K562 (cell line): Measurements from ENCODE around the gene ITIH6. TPM values are rescaled to one million over a fixed set of nuclear protein-coding genes. Genes with fewer than 3 reads are reported as not detected.

Experiments
- ATAC-seq: fragments of 200-7000 bp; cut with Tn5 transposase; 3 replicates; pipeline ENCODE4 v1.9.1; 2020; ENCODE audit warnings: moderate library complexity
- BruUV-seq: library from RNA; stranded (reverse); fragments of 400-500 nt; replicated peaks from 2 replicates; lab custom pipeline; 2021; lab: Mats Ljungman, UMichigan
- CTCF ChIA-PET: fragments of 300-600 bp; formaldehyde crosslinking; extraction: SDS; loops from one replicate; lab custom pipeline; 2021; ENCODE audit warnings: low intra/inter-chr PET ratio; lab: Yijun Ruan, JAX
- POLR2A ChIA-PET: fragments of 300-600, 350-650 bp; sonication (Branson Sonifier 250); formaldehyde crosslinking; extraction: SDS; loops from one replicate; lab custom pipeline; 2021; ENCODE audit warnings: antibody characterized with exemption, inconsistent platforms; lab: Yijun Ruan, JAX
- DNase-seq, 4 experiments: peaks; one replicate each; pipeline versions ENCODE4 v3.0.0 to v3.0.0-alpha.2; 2011 to 2018; ENCODE audit warnings: low spot score in 3 of 4, mixed read lengths in 3 of 4; ENCODE audit errors: extremely low read depth in 1 of 4
- FAIRE-seq: peaks from 2 replicates; lab custom pipeline; 2011; peaks lifted over from hg19 to GRCh38; lab: Jason Lieb, UNC
- H2AFZ ChIP-seq: 2 replicates; pipeline ENCODE4 v1.6.0; 2011; ENCODE audit warnings: low read depth, low read length, control low read depth, inconsistent platforms
- H3K27ac ChIP-seq: fragments of 200-600 bp; 3 replicates; pipeline ENCODE4 v1.8.0; 2011; ENCODE audit warnings: low read depth, mild to moderate bottlenecking, control low read depth, inconsistent platforms, low read length, moderate library complexity, mixed read lengths; ENCODE audit errors: extremely low read depth
- H3K27me3 ChIP-seq, 2 experiments: fragments of 300-600 bp in 1 of 2; 2 replicates in 1 of 2; 3 replicates in 1 of 2; pipeline versions ENCODE4 v1.6.0 to v1.8.0; 2011; ENCODE audit warnings: inconsistent platforms in 2 of 2, low read length in 2 of 2, mild to moderate bottlenecking in 1 of 2, mixed read lengths in 1 of 2, moderate library complexity in 1 of 2; ENCODE audit not compliant: control insufficient read depth in 2 of 2, insufficient read depth in 2 of 2
- H3K36me3 ChIP-seq: fragments of 300-600 bp; 3 replicates; pipeline ENCODE4 v1.8.0; 2011; ENCODE audit warnings: mild to moderate bottlenecking, low read length, inconsistent platforms; ENCODE audit not compliant: control insufficient read depth, insufficient read depth
- H3K4me1 ChIP-seq, 2 experiments: fragments of 200-600 bp in 1 of 2; replicated peaks in 1 of 2; 2 replicates in 1 of 2; 3 replicates in 1 of 2; pipeline versions ENCODE4 v1.5.1 to v1.8.0; 2011; ENCODE audit warnings: inconsistent platforms in 2 of 2, low read length in 2 of 2, mild to moderate bottlenecking in 1 of 2, mixed read lengths in 1 of 2, moderate library complexity in 1 of 2; ENCODE audit not compliant: control insufficient read depth in 2 of 2, insufficient read depth in 2 of 2
- H3K4me2 ChIP-seq: 2 replicates; pipeline ENCODE4 v1.6.1; 2011; ENCODE audit warnings: low read length, control low read depth, inconsistent platforms, mixed read lengths; ENCODE audit not compliant: insufficient read depth
- H3K4me3 ChIP-seq: fragments of 200-600 bp; sonication (generic), shearing (Covaris generic); 2 replicates; pipeline ENCODE4 v1.5.1; 2016; ENCODE audit warnings: control low read depth, inconsistent platforms
- H3K79me2 ChIP-seq: fragments of 200-600 bp; 3 replicates; pipeline ENCODE4 v1.8.0; 2011; ENCODE audit warnings: low read length, inconsistent platforms; ENCODE audit not compliant: control insufficient read depth, insufficient read depth
- H3K9ac ChIP-seq, 2 experiments: 2 replicates each; pipeline versions ENCODE4 v1.6.0 to v1.6.1; 2011; ENCODE audit warnings: low read depth in 2 of 2, low read length in 2 of 2, control low read depth in 1 of 2, inconsistent platforms in 1 of 2, mild to moderate bottlenecking in 1 of 2, mixed read lengths in 1 of 2; ENCODE audit not compliant: insufficient read depth in 1 of 2
- H3K9me1 ChIP-seq: one replicate; pipeline ENCODE4 v1.6.0; 2011; ENCODE audit warnings: inconsistent platforms, mild to moderate bottlenecking, low read length, moderate library complexity; ENCODE audit not compliant: control insufficient read depth, insufficient read depth
- H3K9me3 ChIP-seq: replicated peaks from 2 replicates; pipeline ENCODE4 v1.5.1; 2011; ENCODE audit warnings: low read depth, low read length, inconsistent platforms; ENCODE audit not compliant: control insufficient read depth, insufficient read depth
- H4K20me1 ChIP-seq: replicated peaks from 2 replicates; pipeline ENCODE4 v1.6.1; 2011; ENCODE audit warnings: low read length, inconsistent platforms, mixed read lengths; ENCODE audit not compliant: control insufficient read depth, insufficient read depth
- CREB5 ChIP-seq: fragments of 250-450 bp; sonication (Bioruptor Pico); IDR thresholded peaks from 2 replicates; pipeline ENCODE4 v1.5.0; 2020; ENCODE audit warnings: mild to moderate bottlenecking
- STAT6 ChIP-seq: sonication (generic); formaldehyde crosslinking; IDR thresholded peaks from 2 replicates; pipeline ENCODE4 v1.8.1; 2023; ENCODE audit warnings: mild to moderate bottlenecking, missing genetic modification reagents
- WGBS: fragments of 100-300 bp; shearing (Covaris generic); methylation state at CpG from one replicate; pipeline ENCODE4 v1.1.6; 2016; ENCODE audit warnings: low coverage, mixed read lengths; ENCODE audit not compliant: insufficient coverage; ENCODE audit errors: missing lambda C conversion rate; 5-methylcytosine and 5-hydroxymethylcytosine counted together
- in situ Hi-C: fragments of 300-500 bp; cut with MboI; formaldehyde crosslinking; loops from 4 replicates; pipeline ENCODE4 v1.15.0; 2018; ENCODE audit warnings: inconsistent platforms, mixed read lengths
- intact Hi-C: fragments of 100-400 bp; cut with micrococcal nuclease; formaldehyde crosslinking; loops from 2 replicates; pipeline ENCODE4 v1.14.2; 2022
- polyA plus RNA-seq, 8 experiments: library from polyadenylated mRNA; depleted of rRNA in 4 of 8; stranded (reverse) in 5 of 8; unstranded in 3 of 8; fragments of >200 nt; fragmentation: Nextera tagmentation in 2 of 8; fragmentation: Illumina TruSeq in 1 of 8; extraction: Ambion mirVana in 2 of 8; extraction: Trizol in 1 of 8; gene quantifications; 2 replicates each; pipeline versions ENCODE4 v1.2.1 to v1.2.3, GENCODE V29; 2011 to 2014; ENCODE audit warnings: inconsistent platforms in 1 of 8, missing spikeins in 1 of 8
- total RNA-seq, 7 experiments: library from RNA; depleted of rRNA in 6 of 7; stranded (reverse); fragments of >200 nt in 6 of 7; fragmentation: Illumina TruSeq in 2 of 7; extraction: Trizol in 2 of 7; gene quantifications; 2 replicates each; pipeline versions ENCODE4 v1.2.1 to v1.2.3, GENCODE V29; 2011 to 2021; ENCODE audit warnings: low replicate concordance in 1 of 7
- TF ChIP-seq, protein P1 (sequence below): sonication (generic); formaldehyde crosslinking; IDR thresholded peaks from 2 replicates; pipeline ENCODE4 v1.8.0; 2022; ENCODE audit warnings: missing genetic modification reagents, mild to moderate bottlenecking, borderline replicate concordance

Gene ITIH6
- total and polyA plus RNA-seq, 9 of the 15 experiments (the other 6 are each of a cell fraction or from before 2014, with no cell fraction given): 0.03 TPM; not detected in 8

DNA sequence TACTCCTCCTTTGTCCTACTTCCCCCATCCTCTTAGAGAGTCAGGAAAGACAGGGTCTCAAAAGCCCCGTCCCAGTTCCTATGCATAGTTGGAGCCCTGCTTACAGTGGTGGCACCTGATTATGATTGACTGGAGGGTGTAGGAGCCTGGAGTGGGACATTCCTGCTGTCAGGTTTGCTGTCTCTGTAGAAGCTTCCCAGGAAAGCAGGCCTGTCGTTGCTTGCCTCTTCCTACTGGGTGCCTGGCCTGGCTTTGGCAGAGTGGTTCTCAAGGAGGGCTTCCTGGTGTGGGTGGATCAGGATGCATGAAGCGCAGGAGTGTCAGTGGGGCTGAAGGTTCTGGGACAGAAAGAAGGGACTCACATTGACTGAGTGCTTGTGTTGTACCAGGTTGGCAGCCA lies 14.3 kb upstream of the ITIH6 start:
- ChIA-PET POLR2A (no interaction called here), CTCF (no interaction called here)
- no peak for DNase-seq
- BruUV-seq: no TSS peak
- 17% methylated on average over 3 of the region's 3 CpGs for WGBS
- H3K27ac ChIP-seq: no peak overlapping the region
- no peaks in the 10 kb centered on the region for H3K9me3 ChIP-seq
- in situ Hi-C loops: no loop called here
- peaks cover 0 to 19% of the 10 kb centered on the region in 2 experiments; a peak in 2 of 5 replicates for H3K4me1 ChIP-seq
- ATAC-seq: no peak
- no peak for TF ChIP-seq STAT6 (CRISPR knock-in tag)
- TF ChIP-seq, protein P1, sequence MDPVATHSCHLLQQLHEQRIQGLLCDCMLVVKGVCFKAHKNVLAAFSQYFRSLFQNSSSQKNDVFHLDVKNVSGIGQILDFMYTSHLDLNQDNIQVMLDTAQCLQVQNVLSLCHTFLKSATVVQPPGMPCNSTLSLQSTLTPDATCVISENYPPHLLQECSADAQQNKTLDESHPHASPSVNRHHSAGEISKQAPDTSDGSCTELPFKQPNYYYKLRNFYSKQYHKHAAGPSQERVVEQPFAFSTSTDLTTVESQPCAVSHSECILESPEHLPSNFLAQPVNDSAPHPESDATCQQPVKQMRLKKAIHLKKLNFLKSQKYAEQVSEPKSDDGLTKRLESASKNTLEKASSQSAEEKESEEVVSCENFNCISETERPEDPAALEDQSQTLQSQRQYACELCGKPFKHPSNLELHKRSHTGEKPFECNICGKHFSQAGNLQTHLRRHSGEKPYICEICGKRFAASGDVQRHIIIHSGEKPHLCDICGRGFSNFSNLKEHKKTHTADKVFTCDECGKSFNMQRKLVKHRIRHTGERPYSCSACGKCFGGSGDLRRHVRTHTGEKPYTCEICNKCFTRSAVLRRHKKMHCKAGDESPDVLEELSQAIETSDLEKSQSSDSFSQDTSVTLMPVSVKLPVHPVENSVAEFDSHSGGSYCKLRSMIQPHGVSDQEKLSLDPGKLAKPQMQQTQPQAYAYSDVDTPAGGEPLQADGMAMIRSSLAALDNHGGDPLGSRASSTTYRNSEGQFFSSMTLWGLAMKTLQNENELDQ: no peak
- TF ChIP-seq CREB5 (CRISPR knock-in tag): no peak
- no peak overlapping the region for H3K4me2 ChIP-seq
- intact Hi-C loops: no loop called here
- no peak overlapping the region for H3K4me3 ChIP-seq
- H3K79me2 ChIP-seq: peaks cover 8% of the 10 kb centered on the region; the same call in 1 of the 3 replicates
- no peak overlapping the region for H2AFZ ChIP-seq
- no peak for FAIRE-seq
- peaks cover 6% of the 10 kb centered on the region; the same call in 2 of the 3 replicates for H3K36me3 ChIP-seq
- H3K9me1 ChIP-seq: no peaks in the 10 kb centered on the region
- no peak overlapping the region for H3K9ac ChIP-seq
- no peaks in the 10 kb centered on the region; a peak in 1 of 5 replicates for H3K27me3 ChIP-seq
- no peaks in the 10 kb centered on the region for H4K20me1 ChIP-seq
